ENCODE results near the gene GATA5.

GRCh38 chr20:62415354-62416111, 60.3 kb downstream of the GATA5 start:
- TF ChIP-seq CTCF (IDR thresholded peaks at IDR 0.05; ENCODE audit: insufficient read depth, low read depth, low read length) (no peak), EZH2 (IDR thresholded peaks at IDR 0.05; ENCODE audit: insufficient read depth, low read length) (no peak)
